Peyer's patch (tissue), 4 donors: ENCODE results near the gene CHADL.

Source experiments
- CTCF ChIP-seq, 6 experiments: fragments of 450-650 bp in 4 of 6; fragments of 200-600 bp in 2 of 6; sonication (generic) in 1 of 6; IDR thresholded peaks; one replicate each; pipeline ENCODE4 v1.5.1; 2017 to 2019; ENCODE audit warnings: antibody characterized with exemption in 6 of 6, mild to moderate bottlenecking in 3 of 6, moderate library complexity in 1 of 6
- POLR2A ChIP-seq, 2 donors: fragments of 450-650 bp; IDR thresholded peaks; one replicate each; pipeline ENCODE4 v1.5.1; 2017; ENCODE audit warnings: antibody characterized with exemption in 2 of 2, mild to moderate bottlenecking in 2 of 2, moderate library complexity in 2 of 2

GRCh38 chr22:41242396-41243117, 1.8 kb upstream of the CHADL start:
- no peak for TF ChIP-seq POLR2A (IDR thresholded peaks at IDR 0.05)
- TF ChIP-seq CTCF (IDR thresholded peaks at IDR 0.05): no peak
